GM21576 (cell line): ENCODE measurements around the gene ARAP2.

Experiments used
- ATAC-seq: cut with Tn5 transposase; IDR thresholded peaks from one replicate; pipeline ENCODE4 v1.9.1; 2021; ENCODE audit warnings: mild to moderate bottlenecking, moderate library complexity; ENCODE audit not compliant: unreplicated experiment

Gene ARAP2

GRCh38 chr4:36220776-36221175 is 23.5 kb downstream of the ARAP2 start:
- ATAC-seq, result no peak

GRCh38 chr4:36218121-36218520 is 26.2 kb downstream of the ARAP2 start:
- ATAC-seq, result peak; percentile 70

- ATAC-seq, result no peak
These were observed 28.7 kb downstream of the ARAP2 start for GRCh38 chr4:36215627-36216026.

- no peak for ATAC-seq
These were observed 29.4 kb downstream of the ARAP2 start for GRCh38 chr4:36214735-36215485.

GRCh38 chr4:36213977-36214376 is 30.3 kb downstream of the ARAP2 start:
- ATAC-seq, result no peak

- ATAC-seq, result no peak
These were observed 33.2 kb downstream of the ARAP2 start for GRCh38 chr4:36211084-36211483.

- no peak for ATAC-seq
These were observed 34.2 kb downstream of the ARAP2 start for GRCh38 chr4:36209941-36210649.

- peak; percentile 97 for ATAC-seq
These were observed 35.3 kb downstream of the ARAP2 start for GRCh38 chr4:36208893-36209473.

- no peak for ATAC-seq
These were observed 36.3 kb downstream of the ARAP2 start for GRCh38 chr4:36207831-36208520.

GRCh38 chr4:36207367-36207766 is 36.9 kb downstream of the ARAP2 start:
- no peak for ATAC-seq

- no peak for ATAC-seq
These were observed 37.6 kb downstream of the ARAP2 start for GRCh38 chr4:36206603-36207311.

GRCh38 chr4:36206012-36206411 is 38.3 kb downstream of the ARAP2 start:
- ATAC-seq, result no peak

GRCh38 chr4:36198861-36199260 is 45.5 kb downstream of the ARAP2 start:
- ATAC-seq, result no peak

- no peak for ATAC-seq
These were observed 46.1 kb downstream of the ARAP2 start for GRCh38 chr4:36198068-36198808.

GRCh38 chr4:36197501-36197900 is 46.8 kb downstream of the ARAP2 start:
- ATAC-seq, result no peak

GRCh38 chr4:36196145-36196913 is 48.0 kb downstream of the ARAP2 start:
- ATAC-seq, result no peak

- ATAC-seq, result no peak
These were observed 51.4 kb downstream of the ARAP2 start for GRCh38 chr4:36192922-36193321.

- ATAC-seq, result peak; percentile 95
These were observed 54.6 kb downstream of the ARAP2 start for GRCh38 chr4:36189511-36190226.
